Fibroblast of peridontal ligament (primary cell): ENCODE results near the gene P2RY6.

Experiments used
- DNase-seq: peaks from one replicate; pipeline ENCODE4 v3.0.0-alpha.2; 2010; ENCODE audit errors: extremely low read depth

The P2RY6 gene

GRCh38 chr11:73280626-73281025 is 8.5 kb downstream of the P2RY6 start:
- DNase-seq: no peak

GRCh38 chr11:73281201-73281741 is 9.1 kb downstream of the P2RY6 start:
- no peak for DNase-seq

- DNase-seq: no peak
Observed at GRCh38 chr11:73281796-73282660, 9.9 kb downstream of the P2RY6 start.

GRCh38 chr11:73283276-73284000 is 11.3 kb downstream of the P2RY6 start:
- no peak for DNase-seq

- DNase-seq: no peak
Observed at GRCh38 chr11:73284106-73284505, 12.0 kb downstream of the P2RY6 start.

- no peak for DNase-seq
Observed at GRCh38 chr11:73285721-73286120, 13.6 kb downstream of the P2RY6 start.

GRCh38 chr11:73286240-73286810 is 14.2 kb downstream of the P2RY6 start:
- no peak for DNase-seq

GRCh38 chr11:73287400-73288101 is 15.4 kb downstream of the P2RY6 start:
- no peak for DNase-seq

GRCh38 chr11:73288192-73288872 is 16.2 kb downstream of the P2RY6 start:
- no peak for DNase-seq

- peak; percentile 78 for DNase-seq
Observed at GRCh38 chr11:73288873-73289707, 17.0 kb downstream of the P2RY6 start.

GRCh38 chr11:73290536-73290935 is 18.4 kb downstream of the P2RY6 start:
- no peak for DNase-seq

- DNase-seq: no peak
Observed at GRCh38 chr11:73291196-73291595, 19.1 kb downstream of the P2RY6 start.

- DNase-seq: no peak
Observed at GRCh38 chr11:73291781-73292524, 19.8 kb downstream of the P2RY6 start.

- DNase-seq: no peak
Observed at GRCh38 chr11:73292525-73292894, 20.4 kb downstream of the P2RY6 start.

GRCh38 chr11:73293356-73293936 is 21.3 kb downstream of the P2RY6 start:
- no peak for DNase-seq

- no peak for DNase-seq
Observed at GRCh38 chr11:73294604-73295003, 22.5 kb downstream of the P2RY6 start.

- DNase-seq: peak; percentile 87
Observed at GRCh38 chr11:73295241-73295995, 23.3 kb downstream of the P2RY6 start.

GRCh38 chr11:73295996-73296318 is 23.8 kb downstream of the P2RY6 start:
- DNase-seq: no peak
